H1 (cell line): ENCODE measurements around the gene SPTBN1.

Experiments used
- JUN ChIP-seq: IDR thresholded peaks from 2 replicates; pipeline ENCODE4 v1.6.1; 2011; ENCODE audit warnings: low read depth, mild to moderate bottlenecking, improper control_type of control experiment, low read length
- POLR2A ChIP-seq, 2 experiments: IDR thresholded peaks; 1 replicate in 1 of 2; 2 replicates in 1 of 2; pipeline ENCODE4 v1.6.1; 2011; ENCODE audit warnings: low read depth in 2 of 2, low read length in 2 of 2, mild to moderate bottlenecking in 2 of 2; ENCODE audit errors: control extremely low read depth in 1 of 2
- POLR2AphosphoS5 ChIP-seq: IDR thresholded peaks from 2 replicates; pipeline ENCODE4 v1.6.1; 2011; ENCODE audit warnings: low read depth, low read length
- RBBP5 ChIP-seq: IDR thresholded peaks from 2 replicates; pipeline ENCODE4 v1.7.1; 2012; ENCODE audit warnings: low read depth, mild to moderate bottlenecking, inconsistent platforms, low read length, moderate library complexity, borderline replicate concordance
- TBP ChIP-seq: IDR thresholded peaks from 2 replicates; pipeline ENCODE4 v1.6.1; 2011; ENCODE audit warnings: low read depth, low read length, improper control_type of control experiment

GRCh38 chr2:54444503-54444902 lies 11.6 kb upstream of the SPTBN1 start:
- TF ChIP-seq RBBP5 (no peak), POLR2A (IDR thresholded peaks at IDR 0.05; ENCODE audit: control extremely low read depth in 1 of 2, low read depth in 2 of 2, low read length in 2 of 2) (no peak), POLR2AphosphoS5 (no peak), TBP (no peak), JUN (no peak)
